GM10248 (cell line): ENCODE results near the gene RAD9B.
"Not testable (repeated sequence)": the region's sequence is repeated elsewhere in the genome, so short reads cannot be mapped to it uniquely, and the experiment has no call there.

Source experiments
- CTCF ChIA-PET: fragments of 300-600 bp; sonication (Branson Sonifier 250); formaldehyde crosslinking; extraction: SDS; loops from one replicate; lab custom pipeline; 2021; ENCODE audit warnings: antibody characterized with exemption; lab: Yijun Ruan, JAX
- POLR2A ChIA-PET: fragments of 350-650 bp; sonication (Branson Sonifier 250); formaldehyde crosslinking; extraction: SDS; loops from one replicate; lab custom pipeline; 2020; ENCODE audit warnings: antibody characterized with exemption; lab: Yijun Ruan, JAX
- DNase-seq: peaks from one replicate; pipeline ENCODE4 v3.0.0; 2012; ENCODE audit errors: extremely low spot score
- TF ChIP-seq, protein P1 (sequence below): IDR thresholded peaks from 2 replicates; pipeline ENCODE4 v1.5.1; 2012; ENCODE audit warnings: mild to moderate bottlenecking, low read depth; ENCODE audit errors: extremely low read depth, missing control alignments, control extremely low read depth

The RAD9B gene

DNA sequence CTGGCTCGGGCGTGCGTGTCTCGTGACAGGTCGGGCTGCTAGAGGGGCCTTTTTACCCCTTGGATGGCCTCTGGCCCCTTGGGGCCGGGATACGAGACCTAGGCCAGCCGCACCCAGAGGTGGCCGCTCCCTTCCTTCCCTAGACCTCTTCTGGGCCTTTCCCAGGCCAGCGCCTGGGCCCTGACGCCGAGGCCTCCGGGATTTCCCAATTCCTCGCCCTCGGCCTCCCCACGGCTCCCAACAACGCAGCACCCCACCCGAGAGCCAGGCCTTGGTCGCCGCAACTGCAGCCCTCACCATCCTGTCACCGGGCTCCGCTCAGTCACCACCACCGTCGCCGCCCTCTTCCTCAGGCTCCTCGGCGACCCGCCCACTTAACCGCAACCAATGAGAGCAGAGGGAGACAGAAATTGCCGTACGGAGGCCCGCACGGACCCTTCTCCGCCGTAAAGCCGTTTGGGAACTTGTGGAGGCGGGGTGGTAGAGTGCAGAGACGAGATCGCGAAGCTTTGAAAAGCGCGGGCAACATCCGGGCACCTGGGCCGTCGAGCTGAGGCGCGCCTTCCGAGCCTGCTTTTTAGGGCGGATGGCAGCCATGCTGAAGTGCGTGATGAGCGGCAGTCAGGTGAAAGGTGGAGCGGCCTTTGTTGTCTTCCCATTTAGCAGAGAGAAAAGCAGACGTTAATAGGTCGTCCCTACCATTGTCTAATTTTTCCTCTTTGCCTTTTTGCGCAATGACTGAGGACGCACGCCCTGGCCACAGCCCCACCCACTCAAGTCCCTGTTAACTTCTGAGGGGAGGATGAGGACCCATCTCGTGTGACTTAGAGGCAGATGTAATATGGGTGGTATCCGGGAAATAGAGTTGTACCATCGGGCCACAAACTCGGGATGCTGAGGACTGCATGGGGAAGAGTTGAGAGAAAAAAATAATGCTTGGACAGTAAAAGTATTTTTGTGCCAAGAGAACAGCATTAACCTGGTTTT, at the start of gene RAD9B, which contains the start of gene VPS29:
TSS of gene RAD9B (plus strand) at position 580 of the 987 bp plus-strand sequence. CDS start at position 587, 7 bp downstream.
TSS of gene VPS29 (minus strand) at position 360 of the 987 bp plus-strand sequence. CDS start at position 300, 60 bp downstream.
- ChIA-PET CTCF (interaction anchor here (1.0 to 7.0 kb wide), 7 partner anchors 12 to 386 kb away, joined by 3 to 39 read pairs (median 11); partner anchors contain the start of genes ARPC3, FAM216A and GPN3), POLR2A (interaction anchor here (1.0 kb wide), 1 partner anchor 65 kb away, joined by 3 read pairs; no protein-coding TSS in a partner anchor)
- TF ChIP-seq, protein P1, sequence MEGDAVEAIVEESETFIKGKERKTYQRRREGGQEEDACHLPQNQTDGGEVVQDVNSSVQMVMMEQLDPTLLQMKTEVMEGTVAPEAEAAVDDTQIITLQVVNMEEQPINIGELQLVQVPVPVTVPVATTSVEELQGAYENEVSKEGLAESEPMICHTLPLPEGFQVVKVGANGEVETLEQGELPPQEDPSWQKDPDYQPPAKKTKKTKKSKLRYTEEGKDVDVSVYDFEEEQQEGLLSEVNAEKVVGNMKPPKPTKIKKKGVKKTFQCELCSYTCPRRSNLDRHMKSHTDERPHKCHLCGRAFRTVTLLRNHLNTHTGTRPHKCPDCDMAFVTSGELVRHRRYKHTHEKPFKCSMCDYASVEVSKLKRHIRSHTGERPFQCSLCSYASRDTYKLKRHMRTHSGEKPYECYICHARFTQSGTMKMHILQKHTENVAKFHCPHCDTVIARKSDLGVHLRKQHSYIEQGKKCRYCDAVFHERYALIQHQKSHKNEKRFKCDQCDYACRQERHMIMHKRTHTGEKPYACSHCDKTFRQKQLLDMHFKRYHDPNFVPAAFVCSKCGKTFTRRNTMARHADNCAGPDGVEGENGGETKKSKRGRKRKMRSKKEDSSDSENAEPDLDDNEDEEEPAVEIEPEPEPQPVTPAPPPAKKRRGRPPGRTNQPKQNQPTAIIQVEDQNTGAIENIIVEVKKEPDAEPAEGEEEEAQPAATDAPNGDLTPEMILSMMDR = no peak

DNA sequence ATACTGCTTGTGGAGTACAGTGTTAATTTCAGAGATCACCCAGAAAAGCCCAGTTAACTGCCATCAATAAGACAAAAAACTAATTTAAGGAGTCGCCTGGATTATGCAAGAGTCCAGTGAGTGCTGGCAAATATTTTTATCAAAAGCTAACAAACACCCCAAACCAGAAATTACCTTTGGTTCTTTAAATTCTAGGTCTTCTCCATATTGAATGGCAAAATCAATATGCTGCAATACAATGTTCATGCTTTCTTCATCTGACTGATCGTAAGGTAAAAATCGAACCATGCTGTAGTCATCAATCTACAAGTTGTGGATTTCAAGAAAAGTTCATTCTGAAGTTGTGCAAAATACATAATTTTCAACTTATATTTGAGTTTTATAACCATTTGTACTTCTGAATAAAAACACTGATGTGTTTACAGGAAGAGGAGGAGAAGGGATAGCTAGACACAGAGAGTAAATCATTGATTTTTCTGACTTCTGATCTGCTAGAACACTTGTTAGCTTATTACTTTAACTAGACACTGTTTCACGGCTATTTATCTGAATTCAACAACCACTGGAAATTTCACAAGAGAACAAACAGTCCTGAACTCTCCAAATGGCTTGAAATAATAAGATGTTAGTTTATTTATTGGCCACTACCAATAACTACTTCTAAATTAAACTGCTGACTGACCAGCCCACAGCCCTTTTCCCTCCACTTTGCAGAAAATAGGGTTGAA, 48.4 kb upstream of the RAD9B start:
- POLR2A ChIA-PET = no interaction called here
- TF ChIP-seq, protein P1 = no peak
- no peak for DNase-seq
- CTCF ChIA-PET = interaction anchor here (1.0 to 8.8 kb wide), 4 partner anchors 8 to 434 kb away, joined by 5 to 141 read pairs (median 32); partner anchors contain the start of genes FAM216A and GPN3

More for the DNA sequence above, at the start of gene RAD9B, which contains the start of gene VPS29:
- DNase-seq = peak; percentile 94

DNA sequence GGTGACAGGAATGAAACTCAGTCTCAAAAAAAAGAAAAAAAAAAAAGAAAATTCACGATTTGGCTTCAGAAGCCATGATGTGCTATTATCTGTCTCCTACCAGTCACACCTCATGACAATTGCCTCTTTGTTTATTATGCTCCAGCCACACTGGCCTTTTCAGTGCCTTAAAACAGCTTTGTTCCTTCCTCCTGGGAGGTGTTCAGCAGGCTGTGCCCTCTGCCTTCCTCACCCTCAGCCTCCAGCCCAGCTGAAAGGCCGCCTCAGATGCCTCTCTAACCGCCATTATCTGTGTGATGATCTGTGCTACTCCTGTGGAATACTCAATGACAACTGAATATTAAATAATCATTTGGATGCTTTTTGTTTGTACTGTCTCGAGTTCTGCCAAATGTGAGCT, 43.4 kb upstream of the RAD9B start:
- DNase-seq = no peak
- CTCF ChIA-PET = interaction anchor here (1.4 to 5.1 kb wide), 4 partner anchors 9 to 219 kb away, joined by 3 to 40 read pairs (median 9); partner anchors contain the start of genes ARPC3, FAM216A and GPN3
- POLR2A ChIA-PET = interaction anchor here (1.0 kb wide), 1 partner anchor 126 kb away, joined by 4 read pairs; no protein-coding TSS in a partner anchor
- TF ChIP-seq, protein P1 = no peak

DNA sequence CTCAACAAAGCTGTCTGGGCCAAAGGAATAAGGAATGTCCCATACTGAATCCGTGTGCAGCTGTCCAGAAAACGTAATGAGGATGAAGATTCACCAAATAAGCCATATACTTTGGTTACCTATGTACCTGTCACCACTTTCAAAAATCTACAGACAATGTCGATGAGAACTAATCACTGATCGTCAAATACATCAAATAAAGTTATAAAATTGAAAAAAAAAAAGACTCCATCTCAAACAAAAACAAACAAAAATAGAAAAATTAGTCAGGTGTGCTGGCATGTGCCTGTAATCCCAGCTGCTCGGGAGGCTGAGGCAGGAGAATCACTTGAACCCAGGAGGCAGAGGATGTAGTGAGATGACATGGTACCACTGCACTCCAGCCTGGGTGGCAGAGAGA, 40.9 kb upstream of the RAD9B start:
- POLR2A ChIA-PET, DNase-seq: not testable (repeated sequence)
- CTCF ChIA-PET = interaction anchor here (1.7 to 3.8 kb wide), 2 partner anchors 8 to 11 kb away, joined by 5 to 22 read pairs; partner anchors contain the start of gene ARPC3

DNA sequence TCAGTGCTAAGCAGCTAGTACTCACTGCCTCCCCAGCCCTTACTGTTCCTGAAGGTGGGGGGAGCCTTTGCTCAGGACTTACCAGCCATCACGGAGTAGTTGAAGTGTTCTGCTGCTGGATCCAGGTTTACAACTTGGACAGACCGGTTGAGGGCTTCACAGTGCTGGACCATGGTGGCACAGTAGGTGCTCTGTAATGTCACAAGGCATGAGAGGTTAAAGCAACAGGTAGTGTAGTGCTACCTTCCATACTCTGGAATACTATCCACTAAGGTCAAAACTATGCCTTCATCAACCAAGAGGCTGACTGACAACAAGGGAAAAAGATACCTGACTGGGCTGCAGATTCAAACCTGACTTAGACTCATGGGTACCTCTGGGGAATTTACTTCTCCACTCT, 37.1 kb upstream of the RAD9B start:
- POLR2A ChIA-PET = no interaction called here
- DNase-seq = no peak
- TF ChIP-seq, protein P1 = no peak
- CTCF ChIA-PET = interaction anchor here (5.3 kb wide), 1 partner anchor 8 kb away, joined by 40 read pairs; no protein-coding TSS in a partner anchor

DNA sequence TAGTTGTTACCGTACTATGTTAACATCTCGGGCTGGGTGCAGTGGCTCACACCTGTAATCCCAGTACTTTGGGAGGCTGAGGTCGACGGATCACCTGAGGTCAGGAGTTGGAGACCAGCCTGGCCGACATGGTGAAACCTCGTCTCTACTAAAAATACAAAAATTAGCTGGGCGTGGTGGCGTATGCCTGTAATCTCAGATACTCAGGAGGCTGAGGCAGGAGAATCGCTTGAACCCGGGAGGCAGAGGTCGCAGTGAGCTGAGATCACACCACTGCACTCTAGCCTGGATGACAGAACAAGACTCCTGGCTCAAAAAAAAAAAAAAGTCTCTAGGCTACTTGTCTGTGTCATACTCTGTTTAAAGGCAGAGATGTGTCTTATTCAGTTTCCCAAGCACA, 36.4 kb upstream of the RAD9B start:
- not testable (repeated sequence) for DNase-seq
- POLR2A ChIA-PET = interaction anchor here (0.7 kb wide), 1 partner anchor 239 kb away, joined by 3 read pairs; no protein-coding TSS in a partner anchor
- CTCF ChIA-PET = interaction anchor here (0.6 to 6.3 kb wide), 4 partner anchors 9 to 135 kb away, joined by 3 to 71 read pairs (median 49); partner anchors contain the start of gene ARPC3
